ENCODE data around the gene SELENON. TPM values are rescaled to one million over a fixed set of nuclear protein-coding genes. Genes with fewer than 3 reads are reported as not detected.
A peak's percentile ranks its signal among the peaks of the same experiment; 100 is the strongest.

The SELENON gene
- total and polyA plus RNA-seq, 8 donors: 1.7 to 81.1 (median 20.0) TPM

DNA sequence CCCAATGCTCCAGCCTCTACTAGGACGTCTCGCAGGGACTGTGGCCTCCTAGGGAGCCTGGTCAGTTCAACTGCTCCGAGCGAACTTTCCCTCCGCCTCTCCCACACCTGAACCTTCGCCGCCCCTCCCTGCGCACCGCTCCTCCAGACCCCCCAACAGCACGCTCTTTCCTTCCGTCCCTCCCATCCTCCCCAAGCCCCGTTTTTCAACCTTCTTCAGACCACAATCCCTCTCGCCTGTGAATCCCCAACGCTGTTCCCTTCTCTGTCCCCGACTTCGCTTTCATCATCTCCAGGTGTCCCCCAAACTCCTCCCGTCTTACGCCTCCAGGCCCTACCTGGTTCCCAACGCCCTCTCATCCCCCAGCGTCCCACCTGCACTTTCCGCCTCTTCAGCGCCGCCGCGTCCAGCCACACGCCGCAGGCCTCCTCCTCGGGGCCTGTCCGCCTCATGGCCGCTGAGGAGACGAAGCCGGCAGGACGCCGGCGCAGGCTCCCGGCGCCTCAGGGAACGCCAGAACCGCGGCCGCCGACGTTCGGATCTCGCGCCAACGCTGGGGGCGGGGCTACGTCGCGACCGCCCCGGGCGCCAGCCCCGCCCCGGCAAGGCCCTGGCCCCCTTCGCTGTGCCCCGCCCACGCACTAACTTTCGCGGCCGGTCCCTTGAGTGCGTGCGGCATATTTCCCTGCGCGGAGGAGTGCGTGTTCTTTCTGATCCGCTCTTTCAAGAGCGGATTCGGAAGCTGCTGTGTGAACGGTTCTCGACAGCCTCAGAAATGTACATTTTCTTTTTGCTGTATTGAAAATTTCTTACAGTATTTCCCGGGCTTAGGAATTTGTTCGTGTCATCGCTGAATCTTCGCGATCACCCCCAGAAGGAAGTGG lies 59.2 kb downstream of the SELENON start, which contains the start of gene AUNIP:
Gene AUNIP, minus strand, starts transcription at position 552 of the 884 bp plus-strand sequence. Its CDS starts 100 bp downstream, at position 452.
- Histone ChIP-seq H3K9me3 (no peaks in the 10 kb centered on the region), H3K4me3 (peak within 1 kb of the TSS; percentile 41 to 55 (median 52)), H3K27ac (peak within 1 kb of the TSS; percentile 79 to 88 (median 84)), H3K4me1 (peaks cover 15 to 29% (median 20%) of the 10 kb centered on the region in 4 donors), H3K27me3 (no peaks in the 10 kb centered on the region), H3K36me3 (peaks cover 0 to 19% (median 14%) of the 10 kb centered on the region in 4 donors)
- TF ChIP-seq POLR2A (IDR thresholded peaks at IDR 0.05): no peak
- peak; percentile 64 to 93 (median 92) for TF ChIP-seq POLR2AphosphoS5 (IDR thresholded peaks at IDR 0.05)
- intact Hi-C loops (cut with DNase I; ENCODE audit: low total_unique reads): no loop called here
- peak; percentile 90 to 96 for DNase-seq
- WGBS, 5 donors: 1 to 5% (median 1%) methylated on average over 44 to 77 of the region's 77 CpGs

DNA sequence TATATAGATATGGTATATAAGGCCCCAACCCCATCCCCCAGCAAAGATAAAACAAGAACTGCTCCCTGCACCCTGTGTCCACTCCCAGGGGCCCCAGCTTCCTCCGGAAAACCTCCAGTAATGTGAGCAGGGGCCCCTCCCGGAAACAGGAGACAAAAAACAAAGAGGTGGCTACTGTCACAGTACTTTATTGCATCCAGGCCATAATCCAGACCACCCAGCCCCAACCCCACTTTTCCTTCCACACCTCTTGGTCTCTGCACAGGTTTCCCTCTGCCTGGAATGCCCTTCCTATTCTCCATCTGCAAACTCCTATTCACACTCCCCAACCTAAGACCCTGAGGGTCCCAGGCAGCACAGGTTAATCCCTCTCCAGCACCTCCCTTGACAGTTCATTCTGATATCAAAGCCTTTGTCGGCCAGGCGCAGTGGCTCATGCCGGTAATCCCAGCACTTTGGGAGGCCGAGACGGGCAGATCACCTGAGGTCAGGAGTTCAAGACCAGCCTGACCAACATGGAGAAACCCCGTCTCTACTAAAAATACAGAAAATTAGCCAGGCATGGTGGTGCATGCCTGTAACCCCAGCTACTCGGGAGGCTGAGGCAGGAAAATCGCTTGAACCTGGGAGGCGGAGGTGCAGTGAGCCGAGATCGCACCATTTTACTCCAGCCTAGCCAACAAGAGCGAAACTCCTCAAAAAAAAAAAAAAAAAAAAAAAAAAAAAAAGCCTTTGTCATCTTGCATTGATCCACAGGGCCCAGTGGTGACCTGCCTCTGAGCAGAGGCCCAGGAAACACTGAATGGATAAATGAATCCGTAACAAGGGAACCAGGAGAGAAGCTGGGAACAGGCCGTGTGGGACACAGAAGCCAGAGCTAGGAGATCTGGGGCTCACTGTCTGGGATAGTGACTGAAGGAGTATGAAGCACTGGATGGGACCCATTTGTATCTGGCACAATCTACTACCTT lies 61.6 kb downstream of the SELENON start:
- H3K27ac ChIP-seq: peak overlapping the region in 4 of 5 donors; percentile 20 to 84 (median 42)
- H3K27me3 ChIP-seq: no peaks in the 10 kb centered on the region
- no peak for TF ChIP-seq POLR2A (IDR thresholded peaks at IDR 0.05)
- 66 to 80% (median 67%) methylated on average over 16 of the region's 16 CpGs for WGBS, 5 donors
- H3K36me3 ChIP-seq: peaks cover 0 to 19% (median 14%) of the 10 kb centered on the region in 4 donors
- H3K4me1 ChIP-seq: peaks cover 18 to 34% (median 24%) of the 10 kb centered on the region in 4 donors
- no peaks in the 10 kb centered on the region for H3K9me3 ChIP-seq
- DNase-seq: peak in 1 of 2 donors; percentile 67
- intact Hi-C loops (cut with DNase I; ENCODE audit: low total_unique reads): no loop called here
- H3K4me3 ChIP-seq: no peak overlapping the region

DNA sequence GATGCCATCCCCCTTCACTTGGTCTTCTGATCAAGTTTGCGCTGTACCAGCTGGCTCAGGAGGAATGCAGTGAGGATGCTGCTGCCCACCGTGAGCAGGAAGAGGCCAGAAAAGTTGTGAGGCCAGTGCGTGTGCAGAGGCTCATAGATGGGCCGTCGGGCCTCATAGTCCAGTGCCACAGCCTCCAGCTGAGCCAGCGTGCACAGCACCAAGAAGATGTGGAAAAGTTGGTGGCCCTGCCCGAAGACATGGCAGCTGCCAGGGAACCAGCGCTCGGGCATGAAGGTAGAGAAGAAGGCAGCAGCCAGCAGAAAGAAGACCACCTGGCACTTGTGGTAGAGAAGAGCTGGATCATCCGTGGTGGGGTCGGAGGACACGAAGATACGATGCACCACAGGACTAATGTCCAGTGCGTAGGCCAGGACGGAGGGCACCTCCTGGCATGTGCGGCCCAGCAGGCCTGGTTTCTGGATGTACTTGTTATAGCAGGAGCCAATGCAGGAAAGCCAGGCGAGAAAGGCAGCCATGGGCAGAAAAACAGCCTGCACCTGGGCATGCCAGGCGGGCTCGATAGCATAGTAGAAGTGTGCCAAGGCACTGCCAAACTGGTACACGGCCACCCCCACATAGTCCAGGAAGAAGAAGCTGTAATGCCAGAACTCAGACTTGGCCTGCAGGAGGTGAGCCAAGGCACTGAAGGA lies 62.9 kb downstream of the SELENON start:
- H3K27me3 ChIP-seq: no peaks in the 10 kb centered on the region
- no peak for TF ChIP-seq POLR2AphosphoS5 (IDR thresholded peaks at IDR 0.05)
- no peak for TF ChIP-seq EP300 (IDR thresholded peaks at IDR 0.05)
- TF ChIP-seq POLR2A (IDR thresholded peaks at IDR 0.05): no peak
- peaks cover 27 to 46% (median 34%) of the 10 kb centered on the region in 4 donors for H3K4me1 ChIP-seq
- peak in 1 of 2 donors; percentile 69 for DNase-seq
- peak overlapping the region in 3 of 5 donors; percentile 7 to 38 (median 35) for H3K27ac ChIP-seq
- intact Hi-C loops (cut with DNase I; ENCODE audit: low total_unique reads): no loop called here
- H3K36me3 ChIP-seq: peaks cover 0 to 19% (median 14%) of the 10 kb centered on the region in 4 donors
- no peak overlapping the region for H3K4me3 ChIP-seq
- WGBS, 5 donors: 78 to 89% (median 80%) methylated on average over 17 to 20 of the region's 20 CpGs
- no peaks in the 10 kb centered on the region for H3K9me3 ChIP-seq

DNA sequence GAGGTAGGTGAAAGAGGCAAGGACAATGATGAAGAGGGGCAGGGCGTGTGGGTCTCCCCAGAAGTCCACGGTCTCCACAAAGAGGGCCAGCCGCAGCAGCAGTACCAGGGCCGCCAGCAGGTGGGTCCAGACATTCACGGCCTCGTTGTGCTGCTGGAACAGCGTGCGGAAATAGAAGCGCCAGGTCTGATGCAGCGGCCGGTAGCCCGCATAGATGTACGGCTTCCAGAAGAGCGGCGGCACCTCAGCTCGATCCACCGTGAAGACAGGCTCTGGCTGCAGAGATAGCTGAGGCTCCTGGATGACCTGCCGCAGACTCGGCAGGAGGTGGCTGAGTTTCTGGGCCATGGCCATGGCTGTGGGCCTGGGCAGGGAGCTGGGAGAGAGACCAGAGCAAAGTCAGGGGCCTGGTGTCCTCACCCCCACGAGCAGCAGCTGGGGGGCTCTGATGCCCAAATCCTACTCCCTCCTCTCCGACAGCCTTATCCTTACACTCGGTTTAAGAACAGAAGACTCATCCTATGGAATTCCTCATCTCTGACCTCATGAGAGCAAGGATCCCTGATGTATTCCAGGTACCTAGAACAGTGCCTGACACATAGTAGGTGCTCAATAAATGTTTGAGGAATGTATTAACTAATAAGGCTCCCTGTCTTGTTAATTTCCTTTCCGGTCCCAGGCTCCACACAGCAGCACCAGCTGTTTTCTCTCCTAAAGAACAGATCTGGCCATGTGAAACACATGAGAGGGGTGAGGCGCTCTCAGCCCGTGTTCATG lies 63.7 kb downstream of the SELENON start:
- WGBS, 5 donors: 85 to 90% (median 87%) methylated on average over 22 to 25 of the region's 25 CpGs
- peaks cover 30 to 49% (median 37%) of the 10 kb centered on the region in 4 donors for H3K4me1 ChIP-seq
- peak overlapping the region in 3 of 5 donors; percentile 19 to 35 (median 26) for H3K27ac ChIP-seq
- no peak overlapping the region for H3K4me3 ChIP-seq
- H3K36me3 ChIP-seq: peaks cover 0 to 19% (median 14%) of the 10 kb centered on the region in 4 donors
- no peak for DNase-seq
- H3K9me3 ChIP-seq: no peaks in the 10 kb centered on the region
- intact Hi-C loops (cut with DNase I; ENCODE audit: low total_unique reads): no loop called here
- no peaks in the 10 kb centered on the region for H3K27me3 ChIP-seq
- no peak for TF ChIP-seq POLR2A (IDR thresholded peaks at IDR 0.05)
- TF ChIP-seq, protein P1, sequence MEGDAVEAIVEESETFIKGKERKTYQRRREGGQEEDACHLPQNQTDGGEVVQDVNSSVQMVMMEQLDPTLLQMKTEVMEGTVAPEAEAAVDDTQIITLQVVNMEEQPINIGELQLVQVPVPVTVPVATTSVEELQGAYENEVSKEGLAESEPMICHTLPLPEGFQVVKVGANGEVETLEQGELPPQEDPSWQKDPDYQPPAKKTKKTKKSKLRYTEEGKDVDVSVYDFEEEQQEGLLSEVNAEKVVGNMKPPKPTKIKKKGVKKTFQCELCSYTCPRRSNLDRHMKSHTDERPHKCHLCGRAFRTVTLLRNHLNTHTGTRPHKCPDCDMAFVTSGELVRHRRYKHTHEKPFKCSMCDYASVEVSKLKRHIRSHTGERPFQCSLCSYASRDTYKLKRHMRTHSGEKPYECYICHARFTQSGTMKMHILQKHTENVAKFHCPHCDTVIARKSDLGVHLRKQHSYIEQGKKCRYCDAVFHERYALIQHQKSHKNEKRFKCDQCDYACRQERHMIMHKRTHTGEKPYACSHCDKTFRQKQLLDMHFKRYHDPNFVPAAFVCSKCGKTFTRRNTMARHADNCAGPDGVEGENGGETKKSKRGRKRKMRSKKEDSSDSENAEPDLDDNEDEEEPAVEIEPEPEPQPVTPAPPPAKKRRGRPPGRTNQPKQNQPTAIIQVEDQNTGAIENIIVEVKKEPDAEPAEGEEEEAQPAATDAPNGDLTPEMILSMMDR (IDR thresholded peaks at IDR 0.05): peak in 1 of 7 experiments; percentile 19

- no peak overlapping the region for H3K4me3 ChIP-seq
- no peak for DNase-seq
- H3K27me3 ChIP-seq: no peaks in the 10 kb centered on the region
- 92 to 100% (median 95%) methylated on average over 3 of the region's 3 CpGs for WGBS, 5 donors
- peak overlapping the region in 2 of 5 donors; percentile 26 to 35 for H3K27ac ChIP-seq
- peaks cover 27 to 50% (median 31%) of the 10 kb centered on the region in 4 donors for H3K4me1 ChIP-seq
- intact Hi-C loops (cut with DNase I; ENCODE audit: low total_unique reads): no loop called here
- TF ChIP-seq POLR2A (IDR thresholded peaks at IDR 0.05): no peak
- TF ChIP-seq, protein P1 (IDR thresholded peaks at IDR 0.05): no peak
- H3K9me3 ChIP-seq: no peaks in the 10 kb centered on the region
- peaks cover 0 to 24% (median 15%) of the 10 kb centered on the region in 4 donors for H3K36me3 ChIP-seq
Measured at GRCh38 chr1:25864434-25864833, 64.4 kb downstream of the SELENON start.
